ENCODE data around the gene KRT40. TPM values are rescaled to one million over a fixed set of nuclear protein-coding genes. Genes with fewer than 3 reads are reported as not detected.

KRT40 gene
- total RNA-seq, 1 donor from 2014 or later: not detected

GRCh38 chr17:40986920-40987319, 2.8 kb upstream of the KRT40 start:
- Mint-ChIP-seq H3K36me3 (ENCODE audit: low read depth) (no peaks in the 10 kb centered on the region), H3K27ac (ENCODE audit: unreplicated experiment) (no peak overlapping the region)

GRCh38 chr17:40981115-40981514, 3.0 kb downstream of the KRT40 start:
- Mint-ChIP-seq H3K27me3 (ENCODE audit: low read depth) (peaks cover 8% of the 10 kb centered on the region), H3K4me1 (peaks cover 9% of the 10 kb centered on the region), H3K9me3 (no peaks in the 10 kb centered on the region), H3K27ac (ENCODE audit: unreplicated experiment) (no peak overlapping the region), H3K4me3 (no peak overlapping the region), H3K36me3 (ENCODE audit: low read depth) (no peaks in the 10 kb centered on the region)
- no peak for DNase-seq (ENCODE audit: low read depth, low spot score)
- TF ChIP-seq CTCF (conservative IDR thresholded peaks at IDR 0.05): no peak

More at GRCh38 chr17:40986920-40987319, 2.8 kb upstream of the KRT40 start:
- DNase-seq (ENCODE audit: low read depth, low spot score): no peak
- no peak for TF ChIP-seq CTCF (conservative IDR thresholded peaks at IDR 0.05)
- no peaks in the 10 kb centered on the region for H3K9me3 Mint-ChIP-seq
- no peak overlapping the region for H3K4me3 Mint-ChIP-seq
- no peaks in the 10 kb centered on the region for H3K4me1 Mint-ChIP-seq
- peaks cover 8% of the 10 kb centered on the region for H3K27me3 Mint-ChIP-seq (ENCODE audit: low read depth)

GRCh38 chr17:40980596-40980995, 3.5 kb downstream of the KRT40 start:
- H3K36me3 Mint-ChIP-seq (ENCODE audit: low read depth): no peaks in the 10 kb centered on the region
- no peaks in the 10 kb centered on the region for H3K9me3 Mint-ChIP-seq
- H3K27me3 Mint-ChIP-seq (ENCODE audit: low read depth): peaks cover 9% of the 10 kb centered on the region
- DNase-seq (ENCODE audit: low read depth, low spot score): no peak
- no peak overlapping the region for H3K4me3 Mint-ChIP-seq
- H3K4me1 Mint-ChIP-seq: peaks cover 9% of the 10 kb centered on the region
- H3K27ac Mint-ChIP-seq (ENCODE audit: unreplicated experiment): peak overlapping the region; percentile 6
- no peak for TF ChIP-seq CTCF (conservative IDR thresholded peaks at IDR 0.05)

- Mint-ChIP-seq H3K27me3 (ENCODE audit: low read depth) (peaks cover 12% of the 10 kb centered on the region), H3K9me3 (no peaks in the 10 kb centered on the region), H3K4me1 (peaks cover 9% of the 10 kb centered on the region), H3K4me3 (no peak overlapping the region), H3K27ac (ENCODE audit: unreplicated experiment) (no peak overlapping the region), H3K36me3 (ENCODE audit: low read depth) (no peaks in the 10 kb centered on the region)
- no peak for DNase-seq (ENCODE audit: low read depth, low spot score)
- TF ChIP-seq CTCF (conservative IDR thresholded peaks at IDR 0.05): no peak
Measured at GRCh38 chr17:40980117-40980516, 4.0 kb downstream of the KRT40 start.

GRCh38 chr17:40978575-40979151, 5.5 kb downstream of the KRT40 start:
- Mint-ChIP-seq H3K4me1 (peaks cover 9% of the 10 kb centered on the region), H3K27me3 (ENCODE audit: low read depth) (peaks cover 9% of the 10 kb centered on the region), H3K9me3 (no peaks in the 10 kb centered on the region), H3K36me3 (ENCODE audit: low read depth) (no peaks in the 10 kb centered on the region), H3K4me3 (no peak overlapping the region), H3K27ac (ENCODE audit: unreplicated experiment) (no peak overlapping the region)
- no peak for TF ChIP-seq CTCF (conservative IDR thresholded peaks at IDR 0.05)
- DNase-seq (ENCODE audit: low read depth, low spot score): no peak

Data from neural crest cell (in vitro differentiated cells).